Loucy (cell line): ENCODE results near the gene FBRSL1.

Source experiments
- H2AFZ ChIP-seq: fragments of 200-600 bp; sonication (generic); 2 replicates; pipeline ENCODE4 v1.6.0; 2016; ENCODE audit warnings: antibody characterized with exemption, mild to moderate bottlenecking, low read length, moderate library complexity
- H3F3A ChIP-seq: fragments of 200-600 bp; 2 replicates; pipeline ENCODE4 v1.6.0; 2016; ENCODE audit warnings: antibody characterized with exemption, low read depth, mild to moderate bottlenecking
- H3K27me3 ChIP-seq: fragments of 200-600 bp; sonication (generic); 2 replicates; pipeline ENCODE4 v1.6.1; 2014; ENCODE audit warnings: low read length, mild to moderate bottlenecking; ENCODE audit not compliant: insufficient read depth, poor library complexity, severe bottlenecking
- H3K36me3 ChIP-seq: fragments of 200-600 bp; sonication (generic); 2 replicates; pipeline ENCODE4 v1.6.1; 2016; ENCODE audit warnings: low read length; ENCODE audit not compliant: insufficient read depth
- H3K4me1 ChIP-seq: fragments of 200-600 bp; sonication (generic); 2 replicates; pipeline ENCODE4 v1.5.1; 2014; ENCODE audit warnings: low read length, mild to moderate bottlenecking; ENCODE audit not compliant: insufficient read depth, poor library complexity, severe bottlenecking
- H3K4me2 ChIP-seq: fragments of 200-600 bp; sonication (generic); 2 replicates; pipeline ENCODE4 v1.6.0; 2014; ENCODE audit warnings: antibody characterized with exemption, low read length, low read depth, mild to moderate bottlenecking; ENCODE audit not compliant: poor library complexity, severe bottlenecking
- H3K4me3 ChIP-seq: fragments of 200-600 bp; sonication (generic); 2 replicates; pipeline ENCODE4 v1.5.1; 2014; ENCODE audit warnings: low read length, mild to moderate bottlenecking, mixed read lengths; ENCODE audit not compliant: poor library complexity, severe bottlenecking
- H3K79me2 ChIP-seq: fragments of 200-600 bp; sonication (generic); 2 replicates; pipeline ENCODE4 v1.6.1; 2014; ENCODE audit warnings: low read length; ENCODE audit not compliant: insufficient read depth
- H3K9ac ChIP-seq: fragments of 200-600 bp; sonication (generic); 2 replicates; pipeline ENCODE4 v1.6.0; 2014; ENCODE audit warnings: mild to moderate bottlenecking, low read depth, low read length, moderate library complexity; ENCODE audit not compliant: poor library complexity, severe bottlenecking
- H3K9me2 ChIP-seq: fragments of 200-600 bp; sonication (generic); replicated peaks from 2 replicates; pipeline ENCODE4 v1.6.1; 2016; ENCODE audit warnings: low read depth, low read length, mixed read lengths
- H3K9me3 ChIP-seq: fragments of 200-600 bp; sonication (generic); 2 replicates; pipeline ENCODE4 v1.6.1; 2014; ENCODE audit warnings: mild to moderate bottlenecking, antibody characterized with exemption, low read length, low read depth; ENCODE audit not compliant: insufficient read depth
- H4K20me1 ChIP-seq: fragments of 200-600 bp; sonication (generic); 2 replicates; pipeline ENCODE4 v1.6.0; 2014; ENCODE audit warnings: antibody characterized with exemption, low read length, mild to moderate bottlenecking; ENCODE audit not compliant: insufficient read depth, poor library complexity, severe bottlenecking
- CTCF ChIP-seq: fragments of 200-600 bp; sonication (generic); conservative IDR thresholded peaks from 2 replicates; pipeline ENCODE4 v1.5.1; 2014; ENCODE audit warnings: mild to moderate bottlenecking, antibody characterized with exemption, low read length
- EZH2phosphoT487 ChIP-seq: fragments of 200-600 bp; IDR thresholded peaks from 2 replicates; pipeline ENCODE4 v1.6.1; 2018; ENCODE audit warnings: antibody characterized with exemption, mild to moderate bottlenecking, moderate library complexity, borderline replicate concordance

FBRSL1 gene

DNA sequence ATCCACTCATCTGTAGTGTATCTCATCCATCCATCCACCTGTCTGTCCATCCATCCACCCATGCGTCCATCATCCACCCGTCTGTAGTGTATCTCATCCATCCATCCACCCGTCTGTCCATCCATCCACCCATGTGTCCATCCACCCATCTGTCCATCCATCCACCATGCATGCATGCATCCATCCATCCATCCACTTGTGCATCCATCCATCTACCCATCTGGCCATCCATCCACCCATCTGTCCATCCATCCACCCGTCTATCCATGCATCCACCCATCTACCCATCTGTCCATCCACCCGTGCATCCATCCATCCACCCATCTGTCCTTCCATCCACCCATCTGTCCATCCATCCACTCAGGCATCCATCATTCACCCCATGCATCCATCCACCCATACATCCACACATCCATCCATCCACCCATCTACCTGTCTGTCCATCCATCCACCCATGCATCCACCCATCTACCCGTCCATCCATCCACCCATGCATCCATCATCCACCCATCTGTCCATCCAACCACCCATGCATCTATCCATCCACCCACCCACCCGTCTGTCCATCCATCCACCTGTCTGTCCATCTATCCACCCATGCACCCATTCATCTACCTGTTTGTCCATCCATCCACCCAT is 28.5 kb downstream of the FBRSL1 start:
- Histone ChIP-seq H4K20me1 (peaks cover 4% of the 10 kb centered on the region), H2AFZ (no peak overlapping the region), H3K9me3 (no peaks in the 10 kb centered on the region; the same call in 1 of the 2 replicates), H3K79me2 (0 out of 2 replicates have a peak, but pooled peaks cover 3% of the 10 kb centered on the region), H3K9ac (no peak overlapping the region), H3K36me3 (peaks cover 13% of the 10 kb centered on the region; the same call in 1 of the 2 replicates), H3F3A (no peaks in the 10 kb centered on the region), H3K4me3 (no peak overlapping the region), H3K9me2 (no peaks in the 10 kb centered on the region), H3K4me2 (no peak overlapping the region), H3K4me1 (no peaks in the 10 kb centered on the region), H3K27me3 (no peaks in the 10 kb centered on the region)
- TF ChIP-seq EZH2phosphoT487 (no peak), CTCF (no peak)

GRCh38 chr12:132520421-132521199 is 30.7 kb downstream of the FBRSL1 start:
- peaks cover 5% of the 10 kb centered on the region; the same call in 1 of the 2 replicates for H3K79me2 ChIP-seq
- peaks cover 14% of the 10 kb centered on the region for H4K20me1 ChIP-seq
- no peak overlapping the region for H2AFZ ChIP-seq
- H3K9me2 ChIP-seq, result no peaks in the 10 kb centered on the region
- H3K4me3 ChIP-seq, result no peak overlapping the region
- TF ChIP-seq EZH2phosphoT487 (no peak), CTCF (no peak)
- no peaks in the 10 kb centered on the region for H3K27me3 ChIP-seq
- no peak overlapping the region for H3K9ac ChIP-seq
- no peak overlapping the region for H3K4me2 ChIP-seq
- peaks cover 13% of the 10 kb centered on the region; the same call in 1 of the 2 replicates for H3K36me3 ChIP-seq
- no peaks in the 10 kb centered on the region for H3K4me1 ChIP-seq
- H3F3A ChIP-seq, result no peaks in the 10 kb centered on the region
- no peaks in the 10 kb centered on the region; the same call in 1 of the 2 replicates for H3K9me3 ChIP-seq

GRCh38 chr12:132521200-132521580 is 31.2 kb downstream of the FBRSL1 start:
- Histone ChIP-seq H3K4me1 (no peaks in the 10 kb centered on the region), H3K27me3 (no peaks in the 10 kb centered on the region), H3K79me2 (peaks cover 5% of the 10 kb centered on the region; the same call in 1 of the 2 replicates), H3K36me3 (peaks cover 13% of the 10 kb centered on the region; the same call in 1 of the 2 replicates), H3K9me2 (no peaks in the 10 kb centered on the region), H3K9me3 (no peaks in the 10 kb centered on the region; the same call in 1 of the 2 replicates), H3F3A (no peaks in the 10 kb centered on the region), H2AFZ (no peak overlapping the region), H3K9ac (no peak overlapping the region), H3K4me3 (no peak overlapping the region), H4K20me1 (peaks cover 14% of the 10 kb centered on the region), H3K4me2 (no peak overlapping the region)
- TF ChIP-seq CTCF (no peak), EZH2phosphoT487 (no peak)
